Bronchial epithelial cell (primary cell): ENCODE measurements around the gene HOXA4. TPM values are rescaled to one million over a fixed set of nuclear protein-coding genes. Genes with fewer than 3 reads are reported as not detected.

Experiments
- DNase-seq: peaks from one replicate; pipeline ENCODE4 v3.0.0-alpha.2; 2010; ENCODE audit warnings: low read depth
- FAIRE-seq: peaks from 2 replicates; lab custom pipeline; 2011; peaks lifted over from hg19 to GRCh38; lab: Jason Lieb, UNC
- H3K27me3 ChIP-seq: 2 replicates; pipeline ENCODE4 v1.5.1; 2011; ENCODE audit warnings: low read length; ENCODE audit not compliant: control insufficient read depth, insufficient read depth
- H3K36me3 ChIP-seq: 2 replicates; pipeline ENCODE4 v1.5.1; 2011; ENCODE audit warnings: low read length; ENCODE audit not compliant: control insufficient read depth, insufficient read depth
- H3K4me3 ChIP-seq: 2 replicates; pipeline ENCODE4 v1.5.1; 2011; ENCODE audit warnings: mild to moderate bottlenecking, low read depth, low read length, control low read depth
- CTCF ChIP-seq: IDR thresholded peaks from 2 replicates; pipeline ENCODE4 v1.5.1; 2011; ENCODE audit warnings: mild to moderate bottlenecking, moderate library complexity, low read length, control low read depth, inconsistent platforms; ENCODE audit not compliant: insufficient read depth, severe bottlenecking
- total RNA-seq: library from RNA; depleted of rRNA; stranded (reverse); fragments of >200 nt; gene quantifications from 2 replicates; pipeline ENCODE4 v1.2.1, GENCODE V29; 2014

Gene HOXA4
- total RNA-seq, 1 donor from 2014 or later, result not detected

GRCh38 chr7:27148756-27149641 lies 18.4 kb upstream of the HOXA4 start:
- TF ChIP-seq CTCF, result no peak
- H3K36me3 ChIP-seq, result no peaks in the 10 kb centered on the region
- no peak overlapping the region for H3K4me3 ChIP-seq
- FAIRE-seq (no peak), DNase-seq (no peak)
- H3K27me3 ChIP-seq, result peaks cover 86% of the 10 kb centered on the region

- Histone ChIP-seq H3K36me3 (no peaks in the 10 kb centered on the region), H3K27me3 (peaks cover 86% of the 10 kb centered on the region), H3K4me3 (no peak overlapping the region)
- FAIRE-seq (no peak), DNase-seq (no peak)
- TF ChIP-seq CTCF, result no peak
These were observed 17.6 kb upstream of the HOXA4 start for GRCh38 chr7:27148031-27148755.

GRCh38 chr7:27147199-27148030 lies 16.9 kb upstream of the HOXA4 start, which contains the start of gene HOXA6:
Gene HOXA6 (minus strand): TSS chr7:27147774. CDS start chr7:27147749, 25 bp downstream.
- DNase-seq (no peak), FAIRE-seq (no peak)
- H3K27me3 ChIP-seq, result peaks cover 86% of the 10 kb centered on the region
- no peak within 1 kb of the TSS for H3K4me3 ChIP-seq
- no peak for TF ChIP-seq CTCF
- H3K36me3 ChIP-seq, result no peaks in the 10 kb centered on the region

GRCh38 chr7:27146491-27147198 lies 16.1 kb upstream of the HOXA4 start:
- FAIRE-seq, result no peak
- no peak overlapping the region for H3K4me3 ChIP-seq
- no peak for TF ChIP-seq CTCF

GRCh38 chr7:27145914-27146412 lies 15.4 kb upstream of the HOXA4 start:
- no peak for TF ChIP-seq CTCF
- no peak for DNase-seq
- no peaks in the 10 kb centered on the region for H3K36me3 ChIP-seq
- no peak overlapping the region for H3K4me3 ChIP-seq
- H3K27me3 ChIP-seq, result peaks cover 86% of the 10 kb centered on the region
- peak; percentile 13 for FAIRE-seq

More at GRCh38 chr7:27146491-27147198, 16.1 kb upstream of the HOXA4 start:
- Histone ChIP-seq H3K36me3 (no peaks in the 10 kb centered on the region), H3K27me3 (peaks cover 86% of the 10 kb centered on the region)
- no peak for DNase-seq
